ENCODE data around the gene BRINP3.

DNA sequence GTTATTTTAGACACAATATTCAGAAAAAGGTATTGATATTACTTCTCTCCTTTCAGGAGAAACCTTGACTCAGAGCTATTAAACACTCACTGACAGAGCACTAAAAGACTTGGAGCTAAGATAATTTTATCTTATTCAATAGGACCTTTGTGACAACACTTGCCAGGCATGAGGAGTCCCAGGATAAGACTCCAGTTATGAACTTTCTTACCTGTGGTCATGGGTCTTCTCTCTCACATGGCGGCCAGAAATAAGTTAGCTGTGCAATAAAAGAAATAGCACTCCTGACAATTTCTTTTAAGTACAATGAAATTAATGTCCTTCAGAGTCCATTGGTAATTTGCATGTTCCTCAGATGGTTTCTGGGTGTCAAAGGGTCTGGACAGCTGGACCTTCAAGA lies 382.1 kb downstream of the BRINP3 start:
- TF ChIP-seq ZNF175 (tag by site-specific recombination; IDR thresholded peaks at IDR 0.05) (no peak), ZNF223 (tag by site-specific recombination; IDR thresholded peaks at IDR 0.05) (no peak), ZNF274 (IDR thresholded peaks at IDR 0.05; ENCODE audit: low read length) (no peak), ZNF274 (tag by site-specific recombination; IDR thresholded peaks at IDR 0.05; ENCODE audit: borderline replicate concordance) (no peak), ZNF311 (tag by site-specific recombination; IDR thresholded peaks at IDR 0.05; ENCODE audit: borderline replicate concordance) (no peak), TCF7L2 (IDR thresholded peaks at IDR 0.05; ENCODE audit: borderline replicate concordance, low read depth, low read length) (no peak), MZF1 (tag by site-specific recombination; IDR thresholded peaks at IDR 0.05; ENCODE audit: borderline replicate concordance) (no peak), ZNF266 (tag by site-specific recombination; IDR thresholded peaks at IDR 0.05; ENCODE audit: low read depth) (no peak), ZNF76 (tag by site-specific recombination; IDR thresholded peaks at IDR 0.05; ENCODE audit: borderline replicate concordance, low read depth) (no peak), ZNF785 (tag by site-specific recombination; IDR thresholded peaks at IDR 0.05) (no peak)
- TF ChIP-seq, protein P1, sequence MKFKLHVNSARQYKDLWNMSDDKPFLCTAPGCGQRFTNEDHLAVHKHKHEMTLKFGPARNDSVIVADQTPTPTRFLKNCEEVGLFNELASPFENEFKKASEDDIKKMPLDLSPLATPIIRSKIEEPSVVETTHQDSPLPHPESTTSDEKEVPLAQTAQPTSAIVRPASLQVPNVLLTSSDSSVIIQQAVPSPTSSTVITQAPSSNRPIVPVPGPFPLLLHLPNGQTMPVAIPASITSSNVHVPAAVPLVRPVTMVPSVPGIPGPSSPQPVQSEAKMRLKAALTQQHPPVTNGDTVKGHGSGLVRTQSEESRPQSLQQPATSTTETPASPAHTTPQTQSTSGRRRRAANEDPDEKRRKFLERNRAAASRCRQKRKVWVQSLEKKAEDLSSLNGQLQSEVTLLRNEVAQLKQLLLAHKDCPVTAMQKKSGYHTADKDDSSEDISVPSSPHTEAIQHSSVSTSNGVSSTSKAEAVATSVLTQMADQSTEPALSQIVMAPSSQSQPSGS (tag by site-specific recombination; IDR thresholded peaks at IDR 0.05; ENCODE audit: low read depth): no peak
- TF ChIP-seq, protein P2, sequence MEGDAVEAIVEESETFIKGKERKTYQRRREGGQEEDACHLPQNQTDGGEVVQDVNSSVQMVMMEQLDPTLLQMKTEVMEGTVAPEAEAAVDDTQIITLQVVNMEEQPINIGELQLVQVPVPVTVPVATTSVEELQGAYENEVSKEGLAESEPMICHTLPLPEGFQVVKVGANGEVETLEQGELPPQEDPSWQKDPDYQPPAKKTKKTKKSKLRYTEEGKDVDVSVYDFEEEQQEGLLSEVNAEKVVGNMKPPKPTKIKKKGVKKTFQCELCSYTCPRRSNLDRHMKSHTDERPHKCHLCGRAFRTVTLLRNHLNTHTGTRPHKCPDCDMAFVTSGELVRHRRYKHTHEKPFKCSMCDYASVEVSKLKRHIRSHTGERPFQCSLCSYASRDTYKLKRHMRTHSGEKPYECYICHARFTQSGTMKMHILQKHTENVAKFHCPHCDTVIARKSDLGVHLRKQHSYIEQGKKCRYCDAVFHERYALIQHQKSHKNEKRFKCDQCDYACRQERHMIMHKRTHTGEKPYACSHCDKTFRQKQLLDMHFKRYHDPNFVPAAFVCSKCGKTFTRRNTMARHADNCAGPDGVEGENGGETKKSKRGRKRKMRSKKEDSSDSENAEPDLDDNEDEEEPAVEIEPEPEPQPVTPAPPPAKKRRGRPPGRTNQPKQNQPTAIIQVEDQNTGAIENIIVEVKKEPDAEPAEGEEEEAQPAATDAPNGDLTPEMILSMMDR (tag by site-specific recombination; IDR thresholded peaks at IDR 0.05): no peak
- TF ChIP-seq, protein P3, sequence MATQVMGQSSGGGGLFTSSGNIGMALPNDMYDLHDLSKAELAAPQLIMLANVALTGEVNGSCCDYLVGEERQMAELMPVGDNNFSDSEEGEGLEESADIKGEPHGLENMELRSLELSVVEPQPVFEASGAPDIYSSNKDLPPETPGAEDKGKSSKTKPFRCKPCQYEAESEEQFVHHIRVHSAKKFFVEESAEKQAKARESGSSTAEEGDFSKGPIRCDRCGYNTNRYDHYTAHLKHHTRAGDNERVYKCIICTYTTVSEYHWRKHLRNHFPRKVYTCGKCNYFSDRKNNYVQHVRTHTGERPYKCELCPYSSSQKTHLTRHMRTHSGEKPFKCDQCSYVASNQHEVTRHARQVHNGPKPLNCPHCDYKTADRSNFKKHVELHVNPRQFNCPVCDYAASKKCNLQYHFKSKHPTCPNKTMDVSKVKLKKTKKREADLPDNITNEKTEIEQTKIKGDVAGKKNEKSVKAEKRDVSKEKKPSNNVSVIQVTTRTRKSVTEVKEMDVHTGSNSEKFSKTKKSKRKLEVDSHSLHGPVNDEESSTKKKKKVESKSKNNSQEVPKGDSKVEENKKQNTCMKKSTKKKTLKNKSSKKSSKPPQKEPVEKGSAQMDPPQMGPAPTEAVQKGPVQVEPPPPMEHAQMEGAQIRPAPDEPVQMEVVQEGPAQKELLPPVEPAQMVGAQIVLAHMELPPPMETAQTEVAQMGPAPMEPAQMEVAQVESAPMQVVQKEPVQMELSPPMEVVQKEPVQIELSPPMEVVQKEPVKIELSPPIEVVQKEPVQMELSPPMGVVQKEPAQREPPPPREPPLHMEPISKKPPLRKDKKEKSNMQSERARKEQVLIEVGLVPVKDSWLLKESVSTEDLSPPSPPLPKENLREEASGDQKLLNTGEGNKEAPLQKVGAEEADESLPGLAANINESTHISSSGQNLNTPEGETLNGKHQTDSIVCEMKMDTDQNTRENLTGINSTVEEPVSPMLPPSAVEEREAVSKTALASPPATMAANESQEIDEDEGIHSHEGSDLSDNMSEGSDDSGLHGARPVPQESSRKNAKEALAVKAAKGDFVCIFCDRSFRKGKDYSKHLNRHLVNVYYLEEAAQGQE (tag by site-specific recombination; IDR thresholded peaks at IDR 0.05): no peak
- TF ChIP-seq, protein P4, sequence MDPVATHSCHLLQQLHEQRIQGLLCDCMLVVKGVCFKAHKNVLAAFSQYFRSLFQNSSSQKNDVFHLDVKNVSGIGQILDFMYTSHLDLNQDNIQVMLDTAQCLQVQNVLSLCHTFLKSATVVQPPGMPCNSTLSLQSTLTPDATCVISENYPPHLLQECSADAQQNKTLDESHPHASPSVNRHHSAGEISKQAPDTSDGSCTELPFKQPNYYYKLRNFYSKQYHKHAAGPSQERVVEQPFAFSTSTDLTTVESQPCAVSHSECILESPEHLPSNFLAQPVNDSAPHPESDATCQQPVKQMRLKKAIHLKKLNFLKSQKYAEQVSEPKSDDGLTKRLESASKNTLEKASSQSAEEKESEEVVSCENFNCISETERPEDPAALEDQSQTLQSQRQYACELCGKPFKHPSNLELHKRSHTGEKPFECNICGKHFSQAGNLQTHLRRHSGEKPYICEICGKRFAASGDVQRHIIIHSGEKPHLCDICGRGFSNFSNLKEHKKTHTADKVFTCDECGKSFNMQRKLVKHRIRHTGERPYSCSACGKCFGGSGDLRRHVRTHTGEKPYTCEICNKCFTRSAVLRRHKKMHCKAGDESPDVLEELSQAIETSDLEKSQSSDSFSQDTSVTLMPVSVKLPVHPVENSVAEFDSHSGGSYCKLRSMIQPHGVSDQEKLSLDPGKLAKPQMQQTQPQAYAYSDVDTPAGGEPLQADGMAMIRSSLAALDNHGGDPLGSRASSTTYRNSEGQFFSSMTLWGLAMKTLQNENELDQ (tag by site-specific recombination; IDR thresholded peaks at IDR 0.05; ENCODE audit: low read depth): no peak

Data from HEK293 (cell line).